Astrocyte (in vitro differentiated cells and primary cell): ENCODE measurements around the gene PRELID3B.

ENCODE experiments used
- EZH2 ChIP-seq: IDR thresholded peaks from 2 replicates; pipeline ENCODE4 v1.6.1; 2012; ENCODE audit warnings: mild to moderate bottlenecking, low read length, inconsistent platforms; ENCODE audit not compliant: insufficient read depth
- TF ChIP-seq, protein P1 (sequence below): IDR thresholded peaks from 2 replicates; pipeline ENCODE4 v1.5.1; 2011; ENCODE audit warnings: low read depth, mild to moderate bottlenecking, inconsistent platforms, low read length, moderate library complexity; ENCODE audit not compliant: insufficient read depth

DNA sequence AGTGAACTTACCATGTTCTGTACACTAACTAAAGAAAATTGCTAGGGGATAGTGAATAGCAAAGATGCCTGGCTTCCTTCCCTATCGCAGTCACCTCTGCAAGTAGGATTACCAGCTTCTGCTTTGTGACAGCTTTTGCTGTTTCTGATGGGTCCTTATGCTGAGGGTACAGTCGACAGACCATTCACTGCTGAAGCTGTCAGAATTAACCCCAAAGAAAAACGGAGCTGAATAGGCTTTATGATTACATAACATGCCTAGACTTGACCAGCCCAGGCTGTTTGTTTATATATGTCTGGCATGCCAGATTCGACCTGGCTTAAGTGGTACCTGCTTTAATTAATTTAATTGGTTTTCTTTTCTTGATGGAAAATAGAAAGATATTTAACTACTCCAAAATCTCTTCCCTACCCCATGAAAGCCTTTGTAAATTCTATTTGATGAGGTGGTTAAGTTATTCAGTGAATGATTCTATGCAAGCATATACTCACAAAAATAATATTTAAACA, 21.7 kb upstream of the PRELID3B start:
- TF ChIP-seq, protein P1, sequence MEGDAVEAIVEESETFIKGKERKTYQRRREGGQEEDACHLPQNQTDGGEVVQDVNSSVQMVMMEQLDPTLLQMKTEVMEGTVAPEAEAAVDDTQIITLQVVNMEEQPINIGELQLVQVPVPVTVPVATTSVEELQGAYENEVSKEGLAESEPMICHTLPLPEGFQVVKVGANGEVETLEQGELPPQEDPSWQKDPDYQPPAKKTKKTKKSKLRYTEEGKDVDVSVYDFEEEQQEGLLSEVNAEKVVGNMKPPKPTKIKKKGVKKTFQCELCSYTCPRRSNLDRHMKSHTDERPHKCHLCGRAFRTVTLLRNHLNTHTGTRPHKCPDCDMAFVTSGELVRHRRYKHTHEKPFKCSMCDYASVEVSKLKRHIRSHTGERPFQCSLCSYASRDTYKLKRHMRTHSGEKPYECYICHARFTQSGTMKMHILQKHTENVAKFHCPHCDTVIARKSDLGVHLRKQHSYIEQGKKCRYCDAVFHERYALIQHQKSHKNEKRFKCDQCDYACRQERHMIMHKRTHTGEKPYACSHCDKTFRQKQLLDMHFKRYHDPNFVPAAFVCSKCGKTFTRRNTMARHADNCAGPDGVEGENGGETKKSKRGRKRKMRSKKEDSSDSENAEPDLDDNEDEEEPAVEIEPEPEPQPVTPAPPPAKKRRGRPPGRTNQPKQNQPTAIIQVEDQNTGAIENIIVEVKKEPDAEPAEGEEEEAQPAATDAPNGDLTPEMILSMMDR, result no peak
- no peak for TF ChIP-seq EZH2
